PC-3 (cell line): ENCODE results near the gene TNFSF8.

Source experiments
- EZH2 ChIP-seq: fragments of 300-600 bp; sonication (generic); IDR thresholded peaks from one replicate; pipeline ENCODE4 v1.6.1; 2017; ENCODE audit warnings: antibody characterized with exemption, mild to moderate bottlenecking, low read length; ENCODE audit not compliant: unreplicated experiment
- EZH2phosphoT487 ChIP-seq: fragments of 300-600 bp; sonication (generic); IDR thresholded peaks from 2 replicates; pipeline ENCODE4 v1.6.1; 2018; ENCODE audit warnings: mild to moderate bottlenecking, antibody characterized with exemption, low read length, borderline replicate concordance
- TF ChIP-seq, protein P1 (sequence below): fragments of 300-600 bp; sonication (generic); conservative IDR thresholded peaks from 2 replicates; pipeline ENCODE4 v1.5.1; 2017; ENCODE audit warnings: antibody characterized with exemption, low read depth, mild to moderate bottlenecking, low read length

DNA sequence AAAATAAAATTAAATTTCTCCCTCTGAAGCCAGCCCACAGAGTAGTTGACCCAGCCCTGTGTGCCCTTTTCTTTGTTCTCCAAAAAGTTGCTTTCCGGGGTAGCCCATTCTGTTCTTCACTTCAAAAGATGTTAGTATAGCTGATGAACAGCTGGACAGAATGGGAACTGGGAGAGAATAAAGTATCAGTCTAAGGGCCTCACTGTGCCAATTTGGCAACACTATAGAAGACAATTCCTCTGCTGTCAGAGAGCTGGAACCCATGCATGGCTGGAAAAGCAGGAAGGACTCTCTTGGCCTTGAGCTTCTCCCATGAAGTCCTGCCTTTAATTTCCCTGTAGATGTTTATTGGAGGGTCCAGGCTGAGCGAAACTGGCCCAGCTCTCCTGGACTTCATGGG, 11.0 kb upstream of the TNFSF8 start:
- no peak for TF ChIP-seq EZH2
- TF ChIP-seq, protein P1, sequence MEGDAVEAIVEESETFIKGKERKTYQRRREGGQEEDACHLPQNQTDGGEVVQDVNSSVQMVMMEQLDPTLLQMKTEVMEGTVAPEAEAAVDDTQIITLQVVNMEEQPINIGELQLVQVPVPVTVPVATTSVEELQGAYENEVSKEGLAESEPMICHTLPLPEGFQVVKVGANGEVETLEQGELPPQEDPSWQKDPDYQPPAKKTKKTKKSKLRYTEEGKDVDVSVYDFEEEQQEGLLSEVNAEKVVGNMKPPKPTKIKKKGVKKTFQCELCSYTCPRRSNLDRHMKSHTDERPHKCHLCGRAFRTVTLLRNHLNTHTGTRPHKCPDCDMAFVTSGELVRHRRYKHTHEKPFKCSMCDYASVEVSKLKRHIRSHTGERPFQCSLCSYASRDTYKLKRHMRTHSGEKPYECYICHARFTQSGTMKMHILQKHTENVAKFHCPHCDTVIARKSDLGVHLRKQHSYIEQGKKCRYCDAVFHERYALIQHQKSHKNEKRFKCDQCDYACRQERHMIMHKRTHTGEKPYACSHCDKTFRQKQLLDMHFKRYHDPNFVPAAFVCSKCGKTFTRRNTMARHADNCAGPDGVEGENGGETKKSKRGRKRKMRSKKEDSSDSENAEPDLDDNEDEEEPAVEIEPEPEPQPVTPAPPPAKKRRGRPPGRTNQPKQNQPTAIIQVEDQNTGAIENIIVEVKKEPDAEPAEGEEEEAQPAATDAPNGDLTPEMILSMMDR: no peak
- no peak for TF ChIP-seq EZH2phosphoT487
